Tibial nerve (tissue), 3 donors: Measurements from ENCODE around the gene CCDC121.

ENCODE experiments used
- CTCF ChIP-seq, 5 experiments: fragments of 200-600 bp in 3 of 5; fragments of 450-650 bp in 2 of 5; sonication (generic) in 3 of 5; IDR thresholded peaks; one replicate each; pipeline ENCODE4 v1.5.1; 2016 to 2019; ENCODE audit warnings: antibody characterized with exemption in 5 of 5, mild to moderate bottlenecking in 3 of 5, moderate library complexity in 2 of 5
- POLR2A ChIP-seq, 2 donors: fragments of 450-650 bp; IDR thresholded peaks; one replicate each; pipeline ENCODE4 v1.6.1; 2017; ENCODE audit warnings: antibody characterized with exemption in 2 of 2, mild to moderate bottlenecking in 2 of 2, moderate library complexity in 2 of 2

GRCh38 chr2:27621524-27621923, 7.3 kb downstream of the CCDC121 start:
- no peak for TF ChIP-seq CTCF (IDR thresholded peaks at IDR 0.05)
- TF ChIP-seq POLR2A (IDR thresholded peaks at IDR 0.05): no peak
